Measurements from ENCODE around the gene NAGS.

NAGS gene

DNA sequence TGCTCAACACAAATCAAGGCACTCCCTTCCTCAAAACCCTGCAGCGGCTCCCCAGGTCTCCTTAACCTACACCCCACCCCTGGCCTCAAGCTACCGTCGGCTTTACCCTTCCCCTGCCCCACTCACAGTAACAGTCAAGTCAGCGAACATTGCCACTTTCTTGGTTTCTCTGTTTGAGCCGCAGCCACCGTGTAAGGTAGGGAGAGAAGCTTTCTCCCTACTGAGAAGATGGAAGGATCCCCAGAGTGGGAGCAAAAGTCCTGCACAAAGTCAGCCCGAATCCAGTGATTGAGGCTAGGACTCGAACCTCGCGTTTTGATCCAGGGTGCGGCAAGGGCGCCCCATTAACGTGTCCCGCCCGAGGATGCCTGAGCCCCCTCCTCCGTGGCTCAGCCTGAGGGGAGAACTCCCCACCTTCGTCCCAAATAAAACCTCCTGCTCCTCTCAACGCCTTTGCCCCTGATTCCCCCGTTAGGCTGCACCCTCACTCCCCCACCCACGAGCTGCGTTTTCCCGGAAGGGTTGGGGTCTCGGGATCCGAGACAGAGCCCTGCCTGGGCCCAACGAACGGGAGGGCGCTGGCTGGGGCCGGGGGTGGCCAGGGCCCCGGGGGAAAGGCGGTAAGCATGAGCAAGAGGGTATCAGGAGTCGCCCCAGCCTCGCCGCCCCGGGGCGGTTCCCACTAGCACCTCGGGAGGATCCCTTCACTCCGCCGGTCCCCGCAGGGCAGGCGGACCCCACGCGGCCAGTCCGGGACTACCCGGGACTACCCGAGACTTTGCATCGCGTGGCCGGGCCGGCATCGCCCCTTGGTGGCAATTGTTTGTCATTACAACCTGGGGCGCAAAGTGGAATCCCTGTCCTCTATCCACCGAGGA is 9.9 kb upstream of the NAGS start (continued):
- TF ChIP-seq SP3 (tag by site-specific recombination; IDR thresholded peaks at IDR 0.05) (no peak), ZNF830 (tag by site-specific recombination; IDR thresholded peaks at IDR 0.05; ENCODE audit: low read depth) (no peak), ZNF2 (tag by site-specific recombination; IDR thresholded peaks at IDR 0.05) (peak; percentile 49; the same call in 1 of the 2 replicates), ZNF366 (tag by site-specific recombination; conservative IDR thresholded peaks at IDR 0.05) (no peak), ZNF585B (tag by site-specific recombination; IDR thresholded peaks at IDR 0.05) (no peak), OSR2 (tag by site-specific recombination; IDR thresholded peaks at IDR 0.05) (no peak), ZNF600 (tag by site-specific recombination; IDR thresholded peaks at IDR 0.05) (no peak), ZBTB8A (tag by site-specific recombination; IDR thresholded peaks at IDR 0.05) (0 out of 2 replicates have a peak, but pooled peaks have one; percentile 27), ZNF16 (tag by site-specific recombination; IDR thresholded peaks at IDR 0.05; ENCODE audit: low read depth) (no peak), MEIS1 (CRISPR knock-in tag; IDR thresholded peaks at IDR 0.05; ENCODE audit: borderline replicate concordance) (no peak), ZSCAN30 (tag by site-specific recombination; IDR thresholded peaks at IDR 0.05) (peak; percentile 86), ZNF664 (tag by site-specific recombination; IDR thresholded peaks at IDR 0.05) (no peak), WT1 (tag by site-specific recombination; IDR thresholded peaks at IDR 0.05) (0 out of 2 replicates have a peak, but pooled peaks have one; percentile 47), SP7 (tag by site-specific recombination; IDR thresholded peaks at IDR 0.05) (peak; percentile 47; the same call in 1 of the 2 replicates), KLF10 (tag by site-specific recombination; IDR thresholded peaks at IDR 0.05) (no peak), ZNF792 (tag by site-specific recombination; IDR thresholded peaks at IDR 0.05) (no peak), ZNF112 (tag by site-specific recombination; IDR thresholded peaks at IDR 0.05) (no peak)
- TF ChIP-seq, protein P1, sequence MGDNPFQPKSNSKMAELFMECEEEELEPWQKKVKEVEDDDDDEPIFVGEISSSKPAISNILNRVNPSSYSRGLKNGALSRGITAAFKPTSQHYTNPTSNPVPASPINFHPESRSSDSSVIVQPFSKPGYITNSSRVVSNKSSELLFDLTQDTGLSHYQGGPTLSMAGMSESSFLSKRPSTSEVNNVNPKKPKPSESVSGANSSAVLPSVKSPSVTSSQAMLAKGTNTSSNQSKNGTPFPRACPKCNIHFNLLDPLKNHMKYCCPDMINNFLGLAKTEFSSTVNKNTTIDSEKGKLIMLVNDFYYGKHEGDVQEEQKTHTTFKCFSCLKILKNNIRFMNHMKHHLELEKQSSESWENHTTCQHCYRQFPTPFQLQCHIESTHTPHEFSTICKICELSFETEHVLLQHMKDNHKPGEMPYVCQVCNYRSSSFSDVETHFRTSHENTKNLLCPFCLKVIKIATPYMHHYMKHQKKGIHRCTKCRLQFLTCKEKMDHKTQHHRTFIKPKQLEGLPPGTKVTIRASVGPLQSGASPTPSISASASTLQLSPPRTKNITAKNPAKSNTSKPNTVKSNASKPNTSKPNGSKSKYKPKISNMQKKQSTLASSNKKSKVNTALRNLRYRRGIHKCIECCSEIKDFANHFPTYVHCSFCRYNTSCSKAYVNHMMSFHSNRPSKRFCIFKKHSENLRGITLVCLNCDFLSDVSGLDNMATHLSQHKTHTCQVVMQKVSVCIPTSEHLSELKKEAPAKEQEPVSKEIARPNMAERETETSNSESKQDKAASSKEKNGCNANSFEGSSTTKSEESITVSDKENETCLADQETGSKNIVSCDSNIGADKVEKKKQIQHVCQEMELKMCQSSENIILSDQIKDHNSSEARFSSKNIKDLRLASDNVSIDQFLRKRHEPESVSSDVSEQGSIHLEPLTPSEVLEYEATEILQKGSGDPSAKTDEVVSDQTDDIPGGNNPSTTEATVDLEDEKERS (tag by site-specific recombination; IDR thresholded peaks at IDR 0.05) = no peak
- TF ChIP-seq, protein P2, sequence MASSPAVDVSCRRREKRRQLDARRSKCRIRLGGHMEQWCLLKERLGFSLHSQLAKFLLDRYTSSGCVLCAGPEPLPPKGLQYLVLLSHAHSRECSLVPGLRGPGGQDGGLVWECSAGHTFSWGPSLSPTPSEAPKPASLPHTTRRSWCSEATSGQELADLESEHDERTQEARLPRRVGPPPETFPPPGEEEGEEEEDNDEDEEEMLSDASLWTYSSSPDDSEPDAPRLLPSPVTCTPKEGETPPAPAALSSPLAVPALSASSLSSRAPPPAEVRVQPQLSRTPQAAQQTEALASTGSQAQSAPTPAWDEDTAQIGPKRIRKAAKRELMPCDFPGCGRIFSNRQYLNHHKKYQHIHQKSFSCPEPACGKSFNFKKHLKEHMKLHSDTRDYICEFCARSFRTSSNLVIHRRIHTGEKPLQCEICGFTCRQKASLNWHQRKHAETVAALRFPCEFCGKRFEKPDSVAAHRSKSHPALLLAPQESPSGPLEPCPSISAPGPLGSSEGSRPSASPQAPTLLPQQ (tag by site-specific recombination; IDR thresholded peaks at IDR 0.05) = peak; percentile 80
- TF ChIP-seq, protein P3, sequence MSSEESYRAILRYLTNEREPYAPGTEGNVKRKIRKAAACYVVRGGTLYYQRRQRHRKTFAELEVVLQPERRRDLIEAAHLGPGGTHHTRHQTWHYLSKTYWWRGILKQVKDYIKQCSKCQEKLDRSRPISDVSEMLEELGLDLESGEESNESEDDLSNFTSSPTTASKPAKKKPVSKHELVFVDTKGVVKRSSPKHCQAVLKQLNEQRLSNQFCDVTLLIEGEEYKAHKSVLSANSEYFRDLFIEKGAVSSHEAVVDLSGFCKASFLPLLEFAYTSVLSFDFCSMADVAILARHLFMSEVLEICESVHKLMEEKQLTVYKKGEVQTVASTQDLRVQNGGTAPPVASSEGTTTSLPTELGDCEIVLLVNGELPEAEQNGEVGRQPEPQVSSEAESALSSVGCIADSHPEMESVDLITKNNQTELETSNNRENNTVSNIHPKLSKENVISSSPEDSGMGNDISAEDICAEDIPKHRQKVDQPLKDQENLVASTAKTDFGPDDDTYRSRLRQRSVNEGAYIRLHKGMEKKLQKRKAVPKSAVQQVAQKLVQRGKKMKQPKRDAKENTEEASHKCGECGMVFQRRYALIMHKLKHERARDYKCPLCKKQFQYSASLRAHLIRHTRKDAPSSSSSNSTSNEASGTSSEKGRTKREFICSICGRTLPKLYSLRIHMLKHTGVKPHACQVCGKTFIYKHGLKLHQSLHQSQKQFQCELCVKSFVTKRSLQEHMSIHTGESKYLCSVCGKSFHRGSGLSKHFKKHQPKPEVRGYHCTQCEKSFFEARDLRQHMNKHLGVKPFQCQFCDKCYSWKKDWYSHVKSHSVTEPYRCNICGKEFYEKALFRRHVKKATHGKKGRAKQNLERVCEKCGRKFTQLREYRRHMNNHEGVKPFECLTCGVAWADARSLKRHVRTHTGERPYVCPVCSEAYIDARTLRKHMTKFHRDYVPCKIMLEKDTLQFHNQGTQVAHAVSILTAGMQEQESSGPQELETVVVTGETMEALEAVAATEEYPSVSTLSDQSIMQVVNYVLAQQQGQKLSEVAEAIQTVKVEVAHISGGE (tag by site-specific recombination; conservative IDR thresholded peaks at IDR 0.05; ENCODE audit: low read depth) = no peak

All from HEK293 (cell line).